GM12878 (cell line): Measurements from ENCODE around the gene BTBD7. TPM values are rescaled to one million over a fixed set of nuclear protein-coding genes. Genes with fewer than 3 reads are reported as not detected.

Source experiments
- ATAC-seq: fragments of 200-7000 bp; cut with Tn5 transposase; 3 replicates; pipeline ENCODE4 v1.9.1; 2020; ENCODE audit warnings: mild to moderate bottlenecking, moderate library complexity
- BruUV-seq: library from RNA; stranded (reverse); fragments of 400-500 nt; replicated peaks from 2 replicates; lab custom pipeline; 2021; lab: Mats Ljungman, UMichigan
- CTCF ChIA-PET: fragments of 300-600 bp; sonication (Branson Sonifier 250); formaldehyde crosslinking; extraction: SDS; loops from one replicate; lab custom pipeline; 2021; ENCODE audit warnings: inconsistent platforms; lab: Yijun Ruan, JAX
- POLR2A ChIA-PET: fragments of 350-600 bp; formaldehyde crosslinking; extraction: SDS; loops from one replicate; lab custom pipeline; 2021; ENCODE audit warnings: inconsistent platforms; lab: Charles Lee
- RAD21 ChIA-PET: fragments of 300-600 bp; sonication (Branson Sonifier 250); formaldehyde crosslinking; loops from one replicate; lab custom pipeline; 2023; ENCODE audit warnings: antibody characterized with exemption; ENCODE audit not compliant: unreplicated experiment; lab: Charles Lee
- SMC1A ChIA-PET: fragments of 300-600 bp; sonication (Branson Sonifier 250); formaldehyde crosslinking; loops from one replicate; lab custom pipeline; 2023; ENCODE audit not compliant: unreplicated experiment, uncharacterized antibody; lab: Charles Lee
- DNase-seq: peaks from one replicate; pipeline ENCODE4 v3.0.0-alpha.2; 2011; ENCODE audit warnings: low read depth, low spot score
- FAIRE-seq: peaks from 3 replicates; lab custom pipeline; 2011; peaks lifted over from hg19 to GRCh38; lab: Jason Lieb, UNC
- H2AFZ ChIP-seq: 2 replicates; pipeline ENCODE4 v1.6.0; 2011; ENCODE audit warnings: low read depth, low read length, control low read depth; ENCODE audit not compliant: control insufficient read depth
- H3K27ac ChIP-seq: 2 replicates; pipeline ENCODE4 v1.5.1; 2011; ENCODE audit warnings: control low read depth; ENCODE audit not compliant: control insufficient read depth, insufficient read depth
- H3K27me3 ChIP-seq, 2 experiments: replicated peaks in 1 of 2; 2 replicates each; pipeline versions ENCODE4 v1.6.0 to v1.6.1; 2011; ENCODE audit warnings: low read length in 1 of 2; ENCODE audit not compliant: control insufficient read depth in 2 of 2, insufficient read depth in 2 of 2
- H3K36me3 ChIP-seq, 2 experiments: 2 replicates each; pipeline ENCODE4 v1.5.1; 2011; ENCODE audit warnings: low read length in 1 of 2; ENCODE audit not compliant: control insufficient read depth in 2 of 2, insufficient read depth in 2 of 2
- H3K4me1 ChIP-seq: 2 replicates; pipeline ENCODE4 v1.6.1; 2011; ENCODE audit warnings: mild to moderate bottlenecking, low read length, moderate library complexity, mixed read lengths; ENCODE audit not compliant: control insufficient read depth, insufficient read depth
- H3K4me2 ChIP-seq: 2 replicates; pipeline ENCODE4 v1.6.0; 2011; ENCODE audit warnings: control low read depth; ENCODE audit not compliant: control insufficient read depth, insufficient read depth
- H3K4me3 ChIP-seq: fragments of 200-600 bp; sonication (generic); 2 replicates; pipeline ENCODE4 v1.5.1; 2016
- H3K79me2 ChIP-seq: 2 replicates; pipeline ENCODE4 v1.6.0; 2011; ENCODE audit warnings: low read length; ENCODE audit not compliant: control insufficient read depth, insufficient read depth
- H3K9ac ChIP-seq: 2 replicates; pipeline ENCODE4 v1.8.0; 2011; ENCODE audit warnings: low read length, control low read depth, mixed read lengths; ENCODE audit not compliant: control insufficient read depth, insufficient read depth
- H3K9me3 ChIP-seq: replicated peaks from 3 replicates; pipeline ENCODE4 v1.5.1; 2011; ENCODE audit warnings: mild to moderate bottlenecking, low read length; ENCODE audit not compliant: control insufficient read depth, insufficient read depth
- H4K20me1 ChIP-seq: 2 replicates; pipeline ENCODE4 v1.6.0; 2011; ENCODE audit not compliant: control insufficient read depth, insufficient read depth
- JUNB ChIP-seq: IDR thresholded peaks from 2 replicates; pipeline ENCODE4 v1.6.1; 2016; ENCODE audit warnings: antibody characterized with exemption, mild to moderate bottlenecking
- NR2F1 ChIP-seq: fragments of 450-650 bp; conservative IDR thresholded peaks from 2 replicates; pipeline ENCODE4 v1.6.1; 2017; ENCODE audit warnings: mild to moderate bottlenecking
- PAX5 ChIP-seq: IDR thresholded peaks from 2 replicates; pipeline ENCODE4 v1.6.1; 2011; ENCODE audit warnings: low read depth, low read length, borderline replicate concordance
- POLR2A ChIP-seq: IDR thresholded peaks from 2 replicates; pipeline ENCODE4 v1.6.1; 2011; ENCODE audit warnings: low read depth, mild to moderate bottlenecking, low read length
- SP1 ChIP-seq: IDR thresholded peaks from one replicate; pipeline ENCODE4 v1.6.1; 2011; ENCODE audit warnings: low read depth, low read length
- SPI1 ChIP-seq: IDR thresholded peaks from 2 replicates; pipeline ENCODE4 v1.6.1; 2011; ENCODE audit warnings: low read depth, mild to moderate bottlenecking, low read length, moderate library complexity, borderline replicate concordance; ENCODE audit not compliant: insufficient read depth
- TAF1 ChIP-seq: IDR thresholded peaks from 2 replicates; pipeline ENCODE4 v1.6.1; 2011; ENCODE audit warnings: mild to moderate bottlenecking, low read depth, low read length, borderline replicate concordance
- TBL1XR1 ChIP-seq: IDR thresholded peaks from 2 replicates; pipeline ENCODE4 v1.6.1; 2012; ENCODE audit warnings: low read depth, low read length, improper control_type of control experiment
- WGBS: methylation state at CpG from one replicate; pipeline ENCODE4 v1.1.6; 2016; ENCODE audit warnings: low lambda C conversion rate; ENCODE audit not compliant: insufficient replicate concordance, insufficient coverage; ENCODE audit errors: missing lambda C conversion rate; 5-methylcytosine and 5-hydroxymethylcytosine counted together
- in situ Hi-C: fragments of 300-500 bp; cut with MboI; formaldehyde crosslinking; loops from 9 replicates; pipeline ENCODE4 v1.14.3; 2018; ENCODE audit warnings: mixed read lengths
- intact Hi-C: fragments of 100-400 bp; cut with micrococcal nuclease; formaldehyde crosslinking; loops from one replicate; pipeline ENCODE4 v1.14.2; 2022; ENCODE audit not compliant: unreplicated experiment
- polyA plus RNA-seq, 11 experiments: library from polyadenylated mRNA; depleted of rRNA in 4 of 11; unstranded in 6 of 11; stranded (reverse) in 5 of 11; fragments of >200 nt; fragmentation: Nextera tagmentation in 4 of 11; fragmentation: Illumina TruSeq in 1 of 11; extraction: Ambion mirVana in 4 of 11; extraction: Trizol in 1 of 11; gene quantifications; 1 replicate in 1 of 11; 2 replicates in 10 of 11; pipeline versions ENCODE4 v1.2.1 to v1.2.3, GENCODE V29; 2011 to 2016; ENCODE audit warnings: inconsistent platforms in 2 of 11, missing spikeins in 2 of 11, low read depth in 1 of 11
- total RNA-seq, 4 experiments: library from RNA; depleted of rRNA in 3 of 4; stranded (reverse); fragments of >200 nt in 3 of 4; fragmentation: Illumina TruSeq in 1 of 4; extraction: Trizol in 1 of 4; gene quantifications; 2 replicates each; pipeline versions ENCODE4 v1.2.1 to v1.2.3, GENCODE V29; 2013 to 2021
- TF ChIP-seq, protein P1 (sequence below): IDR thresholded peaks from 2 replicates; pipeline ENCODE4 v1.6.1; 2011; ENCODE audit warnings: borderline replicate concordance, low read depth, mild to moderate bottlenecking, moderate library complexity, mixed read lengths, low read length; ENCODE audit not compliant: insufficient read depth; ENCODE audit errors: extremely low read length
- TF ChIP-seq, protein P2 (sequence below): IDR thresholded peaks from 2 replicates; pipeline ENCODE4 v1.6.1; 2011; ENCODE audit warnings: low read depth, low read length, improper control_type of control experiment, borderline replicate concordance
- TF ChIP-seq, protein P3 (sequence below): IDR thresholded peaks from 2 replicates; pipeline ENCODE4 v1.6.1; 2011; ENCODE audit warnings: mild to moderate bottlenecking, low read depth, low read length, moderate library complexity; ENCODE audit not compliant: insufficient replicate concordance

BTBD7 gene
- total and polyA plus RNA-seq, 10 of the 15 experiments (the other 5 are each of a cell fraction or from before 2014, with no cell fraction given), result 3.6 to 17.0 (median 9.6) TPM

DNA sequence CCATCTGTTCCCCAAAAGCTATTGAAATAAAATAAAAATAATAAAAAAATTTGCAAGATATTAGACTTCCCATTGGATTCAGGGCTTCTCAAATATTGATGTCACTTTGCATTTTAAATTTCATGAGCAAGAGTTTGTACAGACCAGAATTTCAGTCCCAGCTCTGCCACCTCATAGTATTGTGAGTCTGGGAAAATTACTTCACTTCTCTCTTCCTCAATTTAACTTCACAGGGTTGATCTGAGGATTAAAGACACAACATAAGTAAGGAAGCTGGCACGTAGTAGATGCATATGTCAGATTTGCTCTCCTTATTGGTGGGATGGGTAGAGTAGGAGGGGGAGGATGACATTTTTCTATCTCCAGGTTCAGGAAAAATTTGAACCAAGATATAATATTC is 47.0 kb upstream of the BTBD7 start:
- Histone ChIP-seq H4K20me1 (no peaks in the 10 kb centered on the region), H2AFZ (no peak overlapping the region), H3K9ac (no peak overlapping the region), H3K27me3 (no peaks in the 10 kb centered on the region), H3K9me3 (peaks cover 4% of the 10 kb centered on the region), H3K4me1 (peaks cover 17% of the 10 kb centered on the region), H3K79me2 (no peaks in the 10 kb centered on the region), H3K36me3 (no peaks in the 10 kb centered on the region), H3K4me3 (no peak overlapping the region), H3K27ac (no peak overlapping the region), H3K4me2 (0 out of 2 replicates have a peak overlapping the region, but pooled peaks have one; percentile 28)
- WGBS, result 44% methylated on average over 1 of the region's 1 CpG
- TF ChIP-seq, protein P1, sequence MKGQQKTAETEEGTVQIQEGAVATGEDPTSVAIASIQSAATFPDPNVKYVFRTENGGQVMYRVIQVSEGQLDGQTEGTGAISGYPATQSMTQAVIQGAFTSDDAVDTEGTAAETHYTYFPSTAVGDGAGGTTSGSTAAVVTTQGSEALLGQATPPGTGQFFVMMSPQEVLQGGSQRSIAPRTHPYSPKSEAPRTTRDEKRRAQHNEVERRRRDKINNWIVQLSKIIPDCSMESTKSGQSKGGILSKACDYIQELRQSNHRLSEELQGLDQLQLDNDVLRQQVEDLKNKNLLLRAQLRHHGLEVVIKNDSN, result no peak
- peak; percentile 36; the same call in 1 of the 2 replicates for TF ChIP-seq SPI1
- intact Hi-C loops (loop anchor here (5.0 kb wide), 1 partner anchor 152 kb away; no protein-coding TSS in a partner anchor), in situ Hi-C loops (no loop called here)
- RAD21 ChIA-PET, result interaction anchor here (3.0 kb wide), 1 partner anchor 48 kb away, joined by 9 read pairs; no protein-coding TSS in a partner anchor
- ATAC-seq, result no peak
- CTCF ChIA-PET, result interaction anchor here (2.0 kb wide), 1 partner anchor 89 kb away, joined by 5 read pairs; no protein-coding TSS in a partner anchor
- SMC1A ChIA-PET, result interaction anchor here (1.7 to 4.9 kb wide), 2 partner anchors 11 to 147 kb away, joined by 5 to 24 read pairs; no protein-coding TSS in a partner anchor
- FAIRE-seq, result no peak
- POLR2A ChIA-PET, result no interaction called here
- BruUV-seq, result no TSS peak
- DNase-seq, result no peak

DNA sequence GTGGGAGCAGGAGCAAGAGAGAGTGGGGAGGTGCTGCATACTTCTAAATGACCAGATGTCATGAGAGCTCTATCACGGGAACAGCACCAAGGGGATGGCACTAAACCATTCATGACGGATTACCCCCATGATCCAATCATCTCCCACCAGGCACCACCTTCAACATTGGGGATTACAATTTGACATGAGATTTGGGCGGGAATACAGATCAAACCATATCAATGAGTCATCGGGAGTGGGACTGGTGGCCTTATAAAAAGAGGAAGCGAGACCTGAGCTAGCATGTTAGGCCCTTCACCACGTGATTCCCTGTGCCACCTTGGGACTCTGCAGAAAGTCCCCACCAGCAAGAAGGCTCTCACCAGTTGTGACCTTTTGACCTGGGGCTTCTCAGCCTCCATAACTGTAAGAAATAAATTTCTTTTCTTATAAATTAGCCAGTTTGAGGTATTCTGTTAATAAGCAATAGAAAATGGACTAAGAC is 42.9 kb upstream of the BTBD7 start:
- no peak overlapping the region for H3K4me3 ChIP-seq
- H3K79me2 ChIP-seq, result no peaks in the 10 kb centered on the region
- H3K27me3 ChIP-seq, result no peaks in the 10 kb centered on the region
- no peaks in the 10 kb centered on the region for H3K36me3 ChIP-seq
- H3K9ac ChIP-seq, result no peak overlapping the region
- WGBS, result 0% methylated on average over 6 of the region's 6 CpGs
- H3K27ac ChIP-seq, result peak overlapping the region; percentile 79
- ChIA-PET POLR2A (interaction anchor here (0.6 to 1.4 kb wide), 4 partner anchors 10 to 191 kb away, joined by 3 to 5 read pairs (median 3); partner anchors contain the start of genes LYSET and MOAP1), RAD21 (interaction anchor here (0.9 to 1.7 kb wide), 3 partner anchors 23 to 171 kb away, joined by 3 to 6 read pairs (median 3); no protein-coding TSS in a partner anchor), SMC1A (interaction anchor here (1.0 to 2.0 kb wide), 7 partner anchors 9 to 170 kb away, joined by 3 to 10 read pairs (median 5); no protein-coding TSS in a partner anchor), CTCF (interaction anchor here (0.9 to 2.0 kb wide), 4 partner anchors 9 to 173 kb away, joined by 3 to 7 read pairs (median 3); no protein-coding TSS in a partner anchor)
- ATAC-seq, result peak; percentile 99
- FAIRE-seq, result peak; percentile 74
- BruUV-seq, result no TSS peak
- peak; percentile 86 for DNase-seq
- H3K4me1 ChIP-seq, result peaks cover 18% of the 10 kb centered on the region
- no peak overlapping the region for H3K4me2 ChIP-seq
- no peaks in the 10 kb centered on the region for H4K20me1 ChIP-seq
- H3K9me3 ChIP-seq, result peaks cover 10% of the 10 kb centered on the region
- intact Hi-C loops, result loop anchor here (1.0 to 5.0 kb wide), 2 partner anchors 42 to 157 kb away; partner anchors contain the start of gene BTBD7
- H2AFZ ChIP-seq, result peak overlapping the region; percentile 74
- in situ Hi-C loops, result no loop called here
- TF ChIP-seq SP1, result peak; percentile 77
- no peak for TF ChIP-seq TAF1
- TF ChIP-seq POLR2A, result no peak
- TF ChIP-seq, protein P2, sequence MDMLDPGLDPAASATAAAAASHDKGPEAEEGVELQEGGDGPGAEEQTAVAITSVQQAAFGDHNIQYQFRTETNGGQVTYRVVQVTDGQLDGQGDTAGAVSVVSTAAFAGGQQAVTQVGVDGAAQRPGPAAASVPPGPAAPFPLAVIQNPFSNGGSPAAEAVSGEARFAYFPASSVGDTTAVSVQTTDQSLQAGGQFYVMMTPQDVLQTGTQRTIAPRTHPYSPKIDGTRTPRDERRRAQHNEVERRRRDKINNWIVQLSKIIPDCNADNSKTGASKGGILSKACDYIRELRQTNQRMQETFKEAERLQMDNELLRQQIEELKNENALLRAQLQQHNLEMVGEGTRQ, result peak; percentile 65
- peak; percentile 83; the same call in 1 of the 2 replicates for TF ChIP-seq PAX5
- TF ChIP-seq, protein P3, sequence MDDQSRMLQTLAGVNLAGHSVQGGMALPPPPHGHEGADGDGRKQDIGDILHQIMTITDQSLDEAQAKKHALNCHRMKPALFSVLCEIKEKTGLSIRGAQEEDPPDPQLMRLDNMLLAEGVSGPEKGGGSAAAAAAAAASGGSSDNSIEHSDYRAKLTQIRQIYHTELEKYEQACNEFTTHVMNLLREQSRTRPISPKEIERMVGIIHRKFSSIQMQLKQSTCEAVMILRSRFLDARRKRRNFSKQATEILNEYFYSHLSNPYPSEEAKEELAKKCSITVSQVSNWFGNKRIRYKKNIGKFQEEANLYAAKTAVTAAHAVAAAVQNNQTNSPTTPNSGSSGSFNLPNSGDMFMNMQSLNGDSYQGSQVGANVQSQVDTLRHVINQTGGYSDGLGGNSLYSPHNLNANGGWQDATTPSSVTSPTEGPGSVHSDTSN, result no peak
- peak; percentile 99 for TF ChIP-seq NR2F1
- peak; percentile 80 for TF ChIP-seq TBL1XR1
- TF ChIP-seq JUNB, result peak; percentile 55; the same call in 1 of the 2 replicates
